Daoy (cell line): ENCODE measurements around the gene LRRC8C. TPM values are rescaled to one million over a fixed set of nuclear protein-coding genes. Genes with fewer than 3 reads are reported as not detected.

Experiments
- DNase-seq: peaks from one replicate; pipeline ENCODE4 v3.0.0-alpha.2; 2015; ENCODE audit warnings: low read depth
- total RNA-seq: library from RNA; depleted of rRNA; stranded (reverse); fragments of >200 nt; shearing (Covaris generic); gene quantifications from 2 replicates; pipeline ENCODE4 v1.2.3, GENCODE V29; 2014; rRNA removed

Gene LRRC8C
- total RNA-seq, 1 experiment from 2014 or later: 10.2 TPM

DNA sequence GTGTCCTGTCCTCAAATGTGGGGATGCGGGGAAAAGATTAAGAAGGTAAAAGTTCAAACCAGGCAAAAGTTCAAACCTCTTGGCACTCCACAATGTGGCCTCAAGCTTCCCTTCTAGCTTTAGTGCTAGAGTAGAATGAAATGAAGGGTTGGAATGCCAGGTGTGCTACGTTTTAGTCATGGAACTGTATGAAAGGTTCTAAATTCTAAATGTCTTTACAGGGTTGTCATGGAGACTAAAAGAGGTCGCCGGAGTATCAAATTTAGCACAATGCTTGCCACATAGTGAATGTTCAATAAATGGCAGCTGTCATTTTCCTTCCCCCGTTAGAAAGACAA is 130.7 kb downstream of the LRRC8C start:
- DNase-seq: no peak

DNA sequence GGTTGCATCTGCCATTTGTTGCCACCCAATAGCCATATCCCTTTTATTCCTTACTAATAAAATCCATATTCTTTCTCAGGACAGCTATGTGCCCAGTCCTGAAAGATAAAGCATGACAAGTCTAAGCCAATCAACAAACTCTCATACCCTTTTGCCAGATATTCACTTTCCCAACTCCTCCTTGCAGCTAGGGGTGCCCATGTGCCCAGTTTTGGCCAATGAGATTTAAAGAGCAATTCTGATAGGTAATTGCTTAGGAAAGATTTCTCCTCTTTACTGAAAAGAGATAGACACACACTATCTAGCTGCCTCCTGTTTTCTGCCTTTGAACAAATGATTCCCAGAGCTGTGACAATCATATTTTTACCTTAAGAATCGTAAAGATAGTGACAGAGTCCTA is 132.9 kb downstream of the LRRC8C start:
- DNase-seq: no peak

DNA sequence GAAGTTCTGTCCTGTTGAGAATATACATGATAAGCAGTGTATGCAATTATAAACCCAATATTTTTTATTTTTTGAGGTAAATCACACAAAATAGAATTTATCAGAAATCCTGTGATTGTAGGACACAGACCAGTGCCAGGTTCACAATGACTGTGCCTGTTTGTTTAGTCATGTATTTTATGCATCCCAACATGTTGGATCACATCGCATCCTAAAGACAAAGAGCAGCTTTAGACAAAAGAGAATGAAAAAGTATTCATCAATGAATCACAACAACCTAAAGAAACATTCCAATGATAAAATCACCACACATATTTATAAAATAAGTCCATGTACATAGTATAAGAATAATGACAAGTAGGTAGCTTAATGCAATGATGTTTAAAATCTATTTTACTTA is 134.7 kb downstream of the LRRC8C start:
- no peak for DNase-seq

Other genes with a start within 250 kb of the LRRC8C start
- gene LRRC8B, start 108.3 kb upstream of the LRRC8C start, total RNA-seq: 8.3 and 11.8 TPM in 2 replicates
- gene LRRC8D, start 187.9 kb downstream of the LRRC8C start, total RNA-seq: 36.2 and 46.0 TPM in 2 replicates